Measurements from ENCODE around the gene SEPTIN3.

The SEPTIN3 gene, protein sequence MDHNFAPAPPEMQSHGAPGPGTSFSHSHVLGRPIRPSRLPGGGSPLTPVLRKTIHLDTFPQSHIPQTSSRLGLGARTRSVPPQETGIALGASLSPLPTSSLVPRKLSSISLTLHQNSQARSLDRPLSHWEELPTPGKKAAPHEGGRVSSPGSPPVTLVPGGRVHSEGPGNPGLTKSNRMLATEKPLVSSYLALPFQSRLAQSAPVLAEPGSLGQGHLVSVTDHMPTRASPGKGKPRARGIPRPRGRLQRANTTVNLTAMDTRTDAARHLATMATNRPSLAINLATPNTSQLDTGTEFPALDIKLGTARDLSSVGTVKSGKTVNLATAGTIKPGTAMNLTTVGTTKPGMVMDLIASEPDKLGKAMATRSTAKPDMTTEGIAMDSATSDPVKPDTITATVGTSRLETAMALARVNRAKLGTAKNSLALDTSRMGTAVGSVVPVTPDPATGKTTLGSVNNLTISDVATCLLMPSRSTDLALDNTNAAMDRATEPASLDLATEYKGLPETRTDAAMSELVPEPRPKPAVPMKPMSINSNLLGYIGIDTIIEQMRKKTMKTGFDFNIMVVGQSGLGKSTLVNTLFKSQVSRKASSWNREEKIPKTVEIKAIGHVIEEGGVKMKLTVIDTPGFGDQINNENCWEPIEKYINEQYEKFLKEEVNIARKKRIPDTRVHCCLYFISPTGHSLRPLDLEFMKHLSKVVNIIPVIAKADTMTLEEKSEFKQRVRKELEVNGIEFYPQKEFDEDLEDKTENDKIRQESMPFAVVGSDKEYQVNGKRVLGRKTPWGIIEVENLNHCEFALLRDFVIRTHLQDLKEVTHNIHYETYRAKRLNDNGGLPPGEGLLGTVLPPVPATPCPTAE

DNA sequence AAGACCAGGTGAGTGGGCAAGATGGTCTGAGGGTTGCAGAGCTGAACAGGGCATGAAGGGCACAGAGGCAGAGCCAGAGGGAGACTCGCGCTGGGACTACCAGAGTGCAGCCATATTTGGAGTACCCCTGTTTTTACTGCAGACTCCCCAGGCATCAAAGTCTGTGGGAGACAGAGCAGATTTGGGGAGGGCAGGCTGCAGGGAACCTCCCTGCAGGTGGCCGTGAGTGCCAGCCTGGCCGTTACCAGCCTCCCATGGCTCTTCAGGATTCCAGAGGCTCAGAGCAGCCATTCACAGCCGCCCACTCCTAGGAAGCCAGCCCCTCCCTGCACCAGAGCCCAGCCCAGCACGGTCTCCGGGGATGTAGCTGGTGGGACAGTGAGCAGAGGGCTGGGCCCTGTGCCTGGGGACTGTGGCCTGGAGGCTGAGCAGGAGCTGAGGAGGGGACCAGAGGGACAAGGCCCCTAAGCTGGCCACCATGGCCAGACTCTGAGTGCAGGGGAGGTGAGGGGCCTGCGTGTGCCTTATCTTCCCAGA lies at the start of gene SEPTIN3:
Gene SEPTIN3 (plus strand): TSS at position 334 of the 537 bp plus-strand sequence. CDS start 2,050 bp downstream, outside the sequence.
- DNase-seq: no peak

DNA sequence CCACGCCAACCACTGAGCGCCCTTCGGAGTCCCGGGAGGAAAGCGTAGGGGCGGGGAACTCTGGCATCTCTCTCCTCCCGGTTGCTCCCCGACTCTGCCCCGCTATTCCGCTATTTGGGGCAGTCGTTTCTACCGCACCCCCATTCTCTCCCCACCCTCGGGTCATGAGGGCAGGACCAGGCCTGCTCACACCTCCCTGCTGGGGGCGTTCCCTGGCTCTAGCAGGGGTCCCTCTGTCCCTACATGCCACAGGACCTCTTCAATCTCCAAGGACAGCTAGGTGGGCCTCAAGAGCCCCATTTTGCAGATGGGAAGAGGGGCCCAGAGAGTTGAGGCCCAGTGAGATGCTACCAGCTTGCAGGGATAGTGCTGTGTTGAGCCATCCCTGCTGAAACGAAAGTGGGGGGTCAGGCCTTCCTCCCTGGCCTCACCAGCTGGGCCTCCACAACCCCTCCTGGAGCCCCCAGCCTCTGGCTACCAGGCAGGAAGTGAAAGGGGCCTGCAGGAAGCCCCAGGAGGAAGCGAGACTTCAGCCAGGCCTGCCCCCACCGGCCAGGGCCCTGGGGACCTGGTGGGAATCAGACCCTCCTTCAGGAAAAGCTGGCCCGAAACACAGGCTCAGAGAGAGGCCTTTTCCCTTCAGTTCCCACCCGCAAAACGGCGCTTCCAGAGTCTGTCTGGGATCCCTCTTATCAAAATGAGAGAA lies 48.8 kb upstream of the SEPTIN3 start:
- no peak for DNase-seq

DNA sequence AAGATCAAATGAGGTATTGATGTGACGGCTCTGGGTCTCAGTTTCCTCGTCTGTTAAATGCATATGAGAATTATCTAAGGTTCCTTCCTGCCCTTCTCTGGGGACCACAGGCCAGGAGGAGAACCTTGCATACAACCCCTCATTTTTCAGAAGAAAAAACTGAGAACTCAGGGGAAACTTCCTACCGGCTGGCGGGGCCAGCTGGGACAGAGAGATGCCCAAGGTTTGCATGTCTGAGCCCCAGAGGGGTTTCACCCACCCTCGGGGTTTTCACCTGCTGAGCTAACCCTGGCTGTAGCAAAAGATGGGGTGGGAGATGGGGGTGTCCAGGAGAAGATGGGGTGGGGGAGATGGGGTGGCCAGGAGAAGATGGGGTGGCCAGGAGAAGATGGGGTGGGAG lies 46.9 kb upstream of the SEPTIN3 start:
- no peak for DNase-seq

GRCh38 chr22:41922940-41923594 lies 46.2 kb upstream of the SEPTIN3 start:
- no peak for DNase-seq

- no peak for DNase-seq
Measured at GRCh38 chr22:41923595-41924276, 45.5 kb upstream of the SEPTIN3 start.

GRCh38 chr22:41925783-41926460 lies 43.3 kb upstream of the SEPTIN3 start:
- no peak for DNase-seq

DNA sequence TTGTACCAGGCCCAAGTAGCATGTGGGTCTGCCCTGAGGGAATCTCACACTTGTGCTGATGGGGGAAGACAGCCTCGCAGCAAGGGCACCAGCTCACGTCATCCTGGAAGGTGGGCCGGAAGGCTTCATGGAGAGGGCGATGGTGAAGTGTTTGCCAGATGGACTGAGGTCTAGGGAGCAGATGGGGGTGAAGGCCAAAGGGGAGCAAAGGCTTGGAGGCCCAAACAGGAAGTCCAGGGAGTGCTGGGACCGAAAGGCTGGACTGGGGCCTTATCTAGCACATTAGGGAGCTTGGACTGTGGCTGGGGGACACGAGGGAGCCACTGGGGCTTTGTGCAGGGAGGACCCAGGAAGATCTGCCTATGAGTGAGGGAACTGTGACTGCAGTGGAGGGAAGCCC lies 41.4 kb upstream of the SEPTIN3 start:
- DNase-seq: no peak

DNA sequence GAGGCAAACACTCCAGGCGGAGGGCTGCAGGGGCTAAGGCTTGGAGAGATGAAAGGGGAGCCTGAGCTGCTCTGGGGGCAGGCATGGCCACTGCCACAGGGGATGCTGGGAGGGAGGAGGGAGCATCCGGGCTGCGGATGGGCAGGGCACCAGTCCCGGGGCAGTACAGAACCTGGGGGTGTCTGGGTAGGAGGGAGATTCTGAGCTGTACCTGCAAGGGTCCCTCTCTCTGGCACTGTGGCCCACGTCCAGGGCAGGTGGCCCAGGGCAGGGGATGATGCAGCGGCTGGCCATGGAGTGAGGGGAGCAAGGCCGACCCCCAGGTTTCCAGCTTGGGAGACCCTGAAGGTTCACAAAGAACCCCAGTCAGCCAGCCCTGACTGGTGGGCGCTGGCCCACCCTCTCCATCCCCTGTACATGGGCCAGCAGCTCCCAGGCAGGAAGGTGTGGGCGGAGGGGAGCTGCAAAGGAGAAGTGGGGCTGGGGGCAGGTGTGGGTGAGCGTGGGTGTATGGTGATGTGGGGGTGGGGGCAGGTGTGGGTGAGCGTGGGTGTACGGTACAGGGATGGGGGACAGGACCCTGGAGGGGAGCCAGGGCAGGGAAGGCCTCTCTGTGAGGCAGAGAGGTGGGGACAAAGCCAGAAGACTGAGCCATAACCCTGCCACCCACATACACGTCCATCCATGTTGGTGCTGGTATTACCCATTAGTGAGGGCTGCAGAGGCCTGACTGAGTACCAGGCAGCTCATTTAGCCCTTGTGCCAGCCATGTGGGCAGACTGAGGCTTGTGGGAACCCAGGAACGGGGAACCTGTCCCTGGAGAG lies 40.4 kb upstream of the SEPTIN3 start:
- DNase-seq: no peak

DNA sequence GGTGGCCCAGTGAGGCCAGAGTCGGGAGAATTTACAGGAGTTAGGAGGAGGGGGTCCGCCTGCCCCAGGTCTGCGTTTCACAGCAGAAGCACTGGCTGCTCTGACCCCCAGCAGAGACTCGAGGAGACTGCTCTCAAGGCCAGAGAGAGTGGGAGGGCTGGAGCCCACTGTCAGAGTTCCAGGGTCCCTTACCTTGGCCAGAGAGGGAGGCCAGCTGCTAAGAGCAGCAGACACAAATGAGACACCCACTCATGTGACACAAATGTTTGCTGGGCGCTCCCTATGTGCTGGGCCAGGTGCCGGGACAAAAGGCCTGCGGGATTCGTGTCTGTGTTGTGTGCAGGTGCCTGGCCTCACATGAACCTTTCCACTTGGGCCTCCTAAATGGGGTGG lies 39.8 kb upstream of the SEPTIN3 start:
- no peak for DNase-seq

- DNase-seq: no peak
Measured at GRCh38 chr22:41931701-41932269, 37.5 kb upstream of the SEPTIN3 start.

GRCh38 chr22:41932353-41932752 lies 36.9 kb upstream of the SEPTIN3 start:
- no peak for DNase-seq

DNA sequence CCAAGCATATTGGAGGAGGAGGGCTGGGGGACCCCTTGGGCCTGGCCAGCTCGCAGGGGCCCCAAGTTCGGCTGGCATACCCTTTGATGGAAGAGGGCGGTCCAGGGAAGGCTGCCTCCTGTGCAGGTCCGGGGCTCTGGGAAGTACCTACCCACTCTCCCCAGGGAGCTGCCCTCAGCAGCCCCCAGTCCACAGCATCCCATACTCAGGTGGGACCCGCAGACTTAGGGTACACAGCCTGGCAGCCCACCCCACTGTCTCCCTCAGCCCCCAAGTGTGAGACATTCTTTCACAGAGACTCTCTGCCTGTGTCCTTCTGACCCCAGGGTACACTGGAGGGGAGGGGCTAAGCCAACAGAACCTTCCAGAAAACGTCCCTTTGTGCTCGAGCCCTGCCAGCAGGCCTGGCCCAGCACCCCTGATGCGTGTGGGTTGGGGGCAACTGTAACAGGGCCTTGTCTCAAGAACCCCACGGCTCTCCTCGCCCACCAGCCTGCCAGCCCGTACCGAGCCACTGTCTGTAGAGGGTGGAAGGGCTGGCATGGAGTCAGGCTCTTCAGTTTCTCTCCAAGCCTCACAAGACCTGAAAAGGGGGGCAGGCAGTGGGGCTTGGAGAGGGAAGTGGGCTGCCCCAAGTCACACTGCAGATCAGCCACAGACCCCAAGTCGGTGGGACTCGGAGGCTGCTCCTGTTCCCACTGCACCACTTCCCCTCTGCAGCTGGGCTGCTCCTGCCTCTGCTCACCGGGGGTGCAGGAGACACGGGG lies 35.6 kb upstream of the SEPTIN3 start:
- DNase-seq: no peak

DNA sequence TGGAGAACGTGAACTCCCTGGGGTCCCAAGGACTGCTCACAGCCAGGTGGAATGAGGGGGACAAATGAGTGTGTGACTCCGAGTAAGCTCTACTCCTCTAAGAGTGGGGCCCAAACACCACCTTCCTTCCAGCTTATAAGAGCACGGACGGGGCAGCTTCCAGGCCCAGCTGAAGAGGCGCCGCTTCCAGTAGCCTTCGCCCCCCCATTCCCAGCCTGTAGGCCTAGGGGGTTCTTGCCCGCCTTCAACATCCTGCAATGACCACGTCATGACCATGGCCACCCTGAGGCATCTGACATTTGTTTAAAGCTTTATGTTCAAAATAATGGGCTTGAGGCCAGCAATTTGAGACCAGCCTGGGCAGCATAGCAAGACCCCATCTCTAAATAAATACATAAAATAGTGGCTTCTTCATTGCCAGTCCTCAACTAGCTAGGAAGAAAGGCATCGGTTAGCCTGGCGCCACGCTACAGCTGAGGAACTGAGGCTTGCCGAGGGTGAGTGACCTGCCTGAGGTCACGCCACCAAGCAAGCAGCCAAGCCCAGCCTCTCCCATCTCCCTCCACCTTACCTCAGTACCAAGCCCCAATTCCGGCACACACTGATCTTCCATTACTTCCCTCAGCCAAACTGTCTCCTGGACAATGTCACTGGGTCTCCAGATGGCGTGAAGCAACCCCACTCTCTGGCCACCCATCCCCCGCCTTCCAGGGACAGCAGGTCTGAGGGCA lies 34.8 kb upstream of the SEPTIN3 start:
- no peak for DNase-seq

GRCh38 chr22:41935015-41935351 lies 34.3 kb upstream of the SEPTIN3 start:
- no peak for DNase-seq

DNA sequence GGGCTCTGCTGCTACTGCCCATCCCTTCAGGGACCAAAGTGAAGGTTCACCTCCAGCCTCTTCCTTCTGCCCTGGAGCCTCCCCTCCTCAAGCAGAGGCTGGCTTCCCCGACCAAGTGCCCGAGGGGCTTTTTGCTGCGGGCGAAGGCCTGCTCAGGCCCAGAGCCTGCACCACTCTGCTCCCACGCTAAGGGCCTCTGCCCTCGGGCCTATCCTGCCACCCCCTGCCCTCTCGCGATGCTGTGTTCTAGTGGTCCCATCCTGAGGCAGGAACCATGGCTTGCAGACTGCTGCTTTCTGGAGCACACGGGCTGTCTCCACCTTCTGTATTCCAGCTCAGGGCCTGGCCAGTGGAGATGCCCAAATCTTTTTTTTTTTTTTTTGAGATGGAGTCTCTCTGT lies 33.7 kb upstream of the SEPTIN3 start:
- DNase-seq: no peak

DNA sequence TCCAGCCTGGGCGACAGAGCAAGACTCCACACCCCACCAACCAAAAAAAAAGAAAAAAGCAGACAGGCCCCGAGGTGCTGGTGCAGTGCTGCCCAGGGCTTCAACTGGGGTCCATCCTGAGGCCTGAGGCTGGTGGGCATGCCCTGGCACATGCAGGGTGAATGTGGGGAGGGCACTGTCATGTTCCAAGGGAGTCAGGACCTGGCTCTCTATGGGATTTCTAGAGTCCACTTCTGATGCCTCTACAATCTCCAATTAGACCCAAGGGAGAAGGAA lies 32.4 kb upstream of the SEPTIN3 start:
- no peak for DNase-seq

GRCh38 chr22:41939981-41940831 lies 29.0 kb upstream of the SEPTIN3 start:
- DNase-seq: no peak

All from NCI-H1048 (cell line).